DMS114 treated with DMSO at 0.1 percent for 48 hours (cell line): ENCODE results near the gene DSC2.
"Not testable (repeated sequence)": the region's sequence is repeated elsewhere in the genome, so short reads cannot be mapped to it uniquely, and the experiment has no call there.

Source experiments
- DNase-seq: peaks from one replicate; lab custom pipeline; 2025; ENCODE audit not compliant: unreplicated experiment; lab: John Stamatoyannopoulos, UW

Gene DSC2

DNA sequence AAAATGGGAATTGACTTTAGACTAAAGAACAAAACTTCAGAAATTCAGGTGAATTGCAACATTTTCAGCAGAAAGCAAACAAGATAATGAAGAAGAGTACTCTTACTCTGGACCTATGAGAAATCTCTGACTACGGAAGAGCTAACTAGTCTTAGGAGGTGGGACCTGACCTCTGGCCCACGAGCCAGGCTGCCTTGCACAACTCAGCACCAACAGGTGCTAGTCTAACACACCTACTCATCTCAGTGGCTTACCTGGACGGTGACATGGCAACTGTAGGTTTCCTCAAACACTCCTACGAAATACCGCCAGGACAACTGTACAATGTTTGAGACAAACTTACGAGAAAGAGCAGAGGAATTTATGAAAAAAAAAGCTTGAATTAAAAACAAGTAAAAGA, 56.6 kb downstream of the DSC2 start:
- DNase-seq: no peak

DNA sequence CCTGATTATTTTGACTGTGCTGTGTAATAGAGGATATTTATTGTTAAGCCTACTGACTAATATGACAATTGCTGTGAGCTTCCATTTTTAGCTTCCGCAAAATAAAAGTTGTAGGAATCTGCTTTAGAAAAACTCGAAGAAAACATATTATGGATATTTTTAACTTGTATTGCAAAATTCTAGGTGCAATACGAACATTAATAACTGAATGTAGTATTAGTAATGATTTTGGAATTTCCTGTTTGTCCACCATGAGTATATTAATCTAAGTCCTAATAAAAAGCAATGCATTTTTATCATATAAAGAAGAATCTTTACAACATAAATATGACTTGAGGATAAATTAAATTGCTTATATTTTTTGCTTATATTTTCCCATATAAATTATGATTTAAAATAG, 57.3 kb downstream of the DSC2 start:
- no peak for DNase-seq

DNA sequence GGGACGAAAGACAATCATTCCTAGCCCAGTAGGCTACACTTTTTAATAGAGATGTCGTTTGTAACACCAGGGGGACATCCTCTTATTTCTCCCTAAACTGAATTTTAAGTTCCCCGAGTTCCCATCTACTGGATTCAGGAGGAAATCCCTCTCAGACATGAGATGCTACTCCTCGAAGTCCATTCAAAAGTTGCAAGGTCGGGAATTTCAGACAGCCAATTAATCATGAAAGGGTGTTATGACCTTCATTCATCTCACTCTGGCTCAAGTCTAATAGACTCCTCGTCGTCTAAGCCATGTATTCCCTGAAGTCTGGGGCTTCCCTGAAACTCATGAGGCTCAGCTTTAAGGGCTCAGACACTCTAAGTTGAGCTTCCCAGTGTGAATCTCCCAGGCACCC, 58.5 kb downstream of the DSC2 start:
- DNase-seq: no peak

DNA sequence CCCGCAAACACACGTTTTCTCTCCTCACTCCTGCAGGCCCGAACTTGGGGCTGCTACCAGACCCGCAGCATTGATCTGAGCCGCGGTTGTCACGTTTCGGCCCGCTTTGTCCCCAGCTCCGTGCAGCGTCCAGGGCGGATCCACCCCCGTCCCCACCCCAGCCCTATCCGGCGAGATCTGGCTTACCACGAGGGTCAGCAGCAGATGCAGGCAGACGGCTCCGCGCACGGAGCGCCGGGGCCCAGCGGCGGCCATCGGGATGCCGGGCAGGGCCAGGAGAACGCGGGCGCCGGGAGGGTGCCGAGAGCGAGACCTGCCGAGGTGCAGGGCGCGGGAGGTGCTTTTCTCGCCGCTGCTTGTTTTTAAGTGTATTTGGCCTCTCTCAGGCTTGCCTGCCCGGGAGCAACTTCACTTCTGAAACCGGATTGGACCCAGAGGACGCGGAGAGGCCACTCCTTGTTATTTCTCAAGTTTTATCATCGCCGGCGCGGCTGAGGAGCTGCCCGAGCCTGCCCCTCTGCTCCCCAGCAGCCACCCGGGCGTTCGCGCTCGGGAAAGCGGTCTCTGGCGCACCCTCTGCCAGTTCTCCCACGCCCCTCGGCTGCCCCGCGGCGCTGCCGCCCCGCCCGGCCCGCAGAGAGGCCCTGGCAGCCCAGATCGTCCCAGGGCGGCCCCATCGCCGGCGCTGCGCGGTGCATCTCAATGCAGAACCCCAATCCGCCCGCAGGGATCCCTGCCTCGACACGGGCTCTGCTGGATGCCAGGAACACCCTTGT, 59.6 kb downstream of the DSC2 start, which contains the start of gene DSC3:
Gene DSC3 (minus strand): TSS at position 337 of the 776 bp plus-strand sequence. CDS start 82 bp downstream, at position 255.
- no peak for DNase-seq

DNA sequence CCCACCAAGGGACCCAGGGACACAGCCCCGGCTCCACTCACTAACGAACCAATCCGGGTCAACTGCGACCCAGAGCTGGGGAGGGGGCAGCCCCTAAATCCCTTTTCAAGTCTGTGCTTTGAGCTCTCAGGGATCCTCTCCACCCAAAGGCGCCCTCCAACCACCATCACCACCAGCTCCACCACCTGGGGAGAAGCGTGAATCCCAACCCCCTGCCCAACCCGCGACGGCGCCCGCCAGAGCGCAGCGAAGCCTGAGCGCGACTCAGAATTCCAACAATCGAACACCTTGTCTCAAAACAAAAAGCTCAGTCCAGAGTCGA, 60.2 kb downstream of the DSC2 start:
- DNase-seq: no peak

DNA sequence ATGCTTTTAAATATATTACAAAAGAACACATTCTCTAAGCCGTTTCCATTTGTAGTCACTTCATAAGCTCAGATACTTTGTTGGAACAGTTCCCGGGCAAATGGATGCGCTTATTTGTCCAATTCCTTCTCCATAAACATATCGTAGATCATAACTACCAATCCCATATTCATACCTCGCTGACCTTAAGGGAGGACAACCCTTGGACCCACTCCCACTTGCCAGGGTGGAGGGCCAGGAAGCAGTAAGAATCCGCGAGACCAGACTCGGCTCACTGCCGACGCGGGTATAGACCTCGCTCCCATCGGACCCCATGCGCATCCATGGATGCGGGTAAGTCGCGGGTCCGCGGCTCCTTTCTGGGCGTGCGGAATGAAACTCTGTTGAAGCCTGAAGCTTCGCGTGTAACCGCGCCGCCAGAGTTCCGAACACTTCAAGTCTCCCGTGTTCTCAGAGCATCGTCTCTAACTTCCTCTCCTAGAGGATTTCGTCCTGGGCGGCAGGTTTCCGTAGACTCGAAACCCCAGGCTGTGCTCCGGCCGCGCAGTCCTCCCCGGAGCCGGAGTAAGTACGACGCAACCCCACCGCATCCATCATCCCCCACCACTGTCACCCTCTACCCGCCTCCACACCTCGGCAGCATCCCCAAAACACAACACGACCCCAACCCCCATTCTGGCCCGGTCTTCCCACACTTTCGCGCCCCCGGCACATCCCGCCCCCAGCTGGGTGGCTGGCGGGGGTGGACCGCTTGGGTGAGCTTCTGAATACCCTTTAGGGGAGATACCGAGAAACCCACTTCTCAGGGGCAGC, 60.7 kb downstream of the DSC2 start:
- peak; percentile 6 for DNase-seq

DNA sequence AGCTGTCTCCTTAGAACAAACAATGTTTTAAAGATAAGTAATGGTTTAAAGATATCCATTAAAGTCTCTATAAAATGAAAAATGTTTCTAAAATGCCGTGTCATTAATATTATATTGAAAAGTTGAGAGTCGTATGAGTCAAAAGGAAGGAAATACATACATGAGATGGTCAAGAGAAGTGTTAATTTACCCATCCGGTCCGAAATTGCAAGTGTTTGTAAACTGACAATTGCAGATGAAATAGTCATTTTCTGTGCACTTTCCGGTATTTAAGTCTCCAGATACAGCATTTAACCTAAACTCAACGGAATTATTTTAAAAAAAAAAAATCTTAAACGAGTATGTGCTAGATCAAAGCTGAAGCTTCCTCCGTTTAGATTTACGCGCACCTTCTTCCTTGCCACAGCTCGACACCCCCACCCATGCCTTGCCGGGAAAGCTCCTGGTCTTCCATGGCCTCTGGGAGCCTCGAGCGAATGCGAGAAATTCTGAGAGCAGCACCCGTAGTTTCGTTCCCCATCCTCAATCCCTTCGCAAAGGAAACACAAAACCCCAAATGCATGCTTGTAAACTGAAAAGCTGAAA, 61.4 kb downstream of the DSC2 start:
- DNase-seq: no peak

DNA sequence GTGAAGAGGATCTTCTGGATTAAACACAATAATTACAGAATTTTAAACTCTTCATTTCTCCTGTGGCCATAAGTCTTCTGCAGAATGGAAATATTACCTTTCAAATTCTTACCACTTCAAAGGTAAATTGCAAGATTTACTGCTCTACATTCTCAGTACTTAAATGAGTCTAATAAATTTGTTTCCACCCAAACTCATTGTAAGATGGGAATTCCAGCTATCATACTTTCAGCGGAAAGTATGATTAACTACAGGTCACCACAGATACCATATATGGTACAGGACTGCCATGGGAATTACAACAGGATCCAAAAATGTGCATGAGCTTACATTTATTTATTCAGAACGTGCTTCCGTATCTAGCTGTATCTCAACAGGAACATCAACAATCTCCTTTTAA, 62.8 kb downstream of the DSC2 start:
- no peak for DNase-seq

DNA sequence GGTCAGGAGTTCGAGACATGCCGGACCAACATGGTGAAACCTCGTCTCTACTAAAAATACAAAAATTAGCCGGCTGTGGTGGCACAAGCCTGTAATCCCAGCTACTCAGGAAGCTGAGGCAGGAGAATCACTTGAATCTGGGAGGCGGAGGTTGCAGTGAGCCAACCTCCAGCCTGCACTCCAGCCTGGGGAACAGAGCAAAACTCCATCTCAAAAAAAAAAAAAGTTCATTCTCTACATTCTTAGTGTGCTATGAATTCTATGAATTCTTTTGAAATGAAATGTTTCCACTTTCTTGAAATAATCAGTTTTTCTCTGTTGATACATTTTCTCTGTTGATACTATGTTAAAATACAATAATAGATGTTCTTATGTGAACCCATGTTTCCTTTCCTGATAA, 64.5 kb downstream of the DSC2 start:
- not testable (repeated sequence) for DNase-seq

DNA sequence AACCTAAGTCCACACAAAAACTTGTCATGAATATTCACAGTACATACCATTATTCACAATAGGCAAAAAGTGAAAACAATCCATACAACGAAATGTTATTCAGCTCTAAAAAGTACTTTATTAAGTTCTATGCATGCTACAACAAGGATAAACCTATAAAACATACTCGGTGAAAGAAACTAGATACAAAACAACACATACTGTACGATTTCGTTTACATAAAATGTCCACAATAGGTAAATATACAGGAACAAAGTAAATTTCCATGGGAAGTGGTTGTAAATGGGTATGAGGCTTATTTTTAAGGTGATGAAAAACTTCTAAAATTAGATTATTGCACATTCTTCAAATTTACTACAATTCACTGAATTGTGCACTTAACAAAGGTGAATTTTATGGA, 67.7 kb downstream of the DSC2 start:
- DNase-seq: no peak

DNA sequence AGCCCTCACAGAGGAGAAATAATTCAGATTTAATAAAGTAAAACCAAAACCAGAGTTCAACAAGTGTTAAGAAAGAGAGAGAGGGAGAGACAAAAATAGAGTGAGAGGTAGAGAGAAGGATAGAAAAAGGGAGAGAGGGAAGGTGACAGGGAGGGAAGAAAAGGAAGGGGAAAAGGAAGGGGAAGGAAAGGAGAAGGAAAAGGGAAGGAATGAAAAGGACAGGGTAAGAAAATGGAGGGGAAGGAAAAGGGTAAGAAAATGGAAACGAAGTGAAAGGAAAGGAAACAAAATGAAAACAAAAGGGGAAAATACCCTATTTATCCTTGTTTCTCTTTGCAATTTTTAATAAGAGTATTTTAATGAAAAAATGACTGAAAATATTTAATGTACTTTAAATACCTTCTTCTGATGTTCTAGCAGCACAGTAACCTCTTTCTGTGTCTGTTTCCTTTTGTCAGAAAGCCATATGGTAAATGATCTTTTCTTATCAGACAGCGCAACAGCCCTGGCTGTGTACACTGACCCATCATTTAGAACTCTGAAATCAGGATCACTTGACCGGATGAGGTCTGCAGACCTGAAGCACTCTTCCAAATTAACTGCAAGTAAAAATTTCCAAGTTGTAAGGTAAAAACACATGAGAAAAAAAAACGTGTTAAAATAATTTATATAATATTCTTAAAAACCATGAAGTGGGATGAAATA, 71.5 kb downstream of the DSC2 start:
- no peak for DNase-seq

DNA sequence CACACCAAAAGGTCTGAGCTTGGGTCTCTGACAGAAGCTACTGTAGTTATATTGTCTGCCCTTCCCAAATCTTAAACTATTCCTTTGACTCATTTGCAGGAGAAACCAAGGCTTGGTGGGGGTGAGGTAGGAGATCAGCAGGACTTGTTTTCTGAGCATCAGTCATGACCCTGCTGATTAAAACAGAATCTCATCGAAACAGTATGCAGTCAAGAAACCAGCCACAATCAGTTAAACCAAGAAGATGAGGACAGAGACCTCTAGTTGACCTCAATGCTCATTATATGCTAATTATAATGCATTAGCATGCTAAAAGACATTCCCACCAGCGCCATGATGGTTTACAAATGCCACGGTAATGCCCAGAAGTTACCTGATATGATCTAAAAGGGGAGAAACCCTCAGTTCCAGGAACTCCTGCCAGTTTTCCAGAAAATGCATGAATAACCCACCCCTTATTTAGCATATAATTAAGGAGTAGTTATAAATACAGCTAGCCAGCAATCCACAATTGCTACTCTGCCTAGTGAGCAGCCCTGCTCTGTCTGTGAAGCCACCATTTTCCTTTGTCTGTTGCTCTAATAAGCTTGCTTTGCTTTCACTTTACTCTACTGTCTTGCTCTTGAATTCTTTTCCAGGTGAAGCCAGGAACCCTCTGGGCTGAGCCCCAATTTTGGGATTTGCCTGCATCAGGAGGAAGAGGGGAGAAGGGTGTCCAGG, 86.3 kb downstream of the DSC2 start:
- DNase-seq: no peak

DNA sequence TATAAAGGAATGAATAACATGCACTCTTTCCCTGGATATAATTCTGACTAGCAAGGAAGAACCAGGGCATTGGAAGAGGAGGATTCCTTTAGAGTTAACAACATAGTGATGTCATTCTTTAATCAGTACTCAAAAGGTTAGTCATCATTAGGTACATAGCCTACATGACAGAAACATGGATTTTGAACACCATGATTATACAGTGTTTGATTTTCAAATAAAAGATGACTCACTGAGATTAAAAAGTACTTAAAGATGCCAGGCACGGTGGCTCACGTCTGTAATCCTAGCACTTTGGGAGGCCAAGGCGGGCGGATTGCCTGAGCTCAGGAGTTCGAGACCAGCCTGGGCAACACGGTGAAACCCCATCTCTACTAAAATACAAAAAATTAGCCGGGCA, 90.8 kb downstream of the DSC2 start:
- DNase-seq: not testable (repeated sequence)

DNA sequence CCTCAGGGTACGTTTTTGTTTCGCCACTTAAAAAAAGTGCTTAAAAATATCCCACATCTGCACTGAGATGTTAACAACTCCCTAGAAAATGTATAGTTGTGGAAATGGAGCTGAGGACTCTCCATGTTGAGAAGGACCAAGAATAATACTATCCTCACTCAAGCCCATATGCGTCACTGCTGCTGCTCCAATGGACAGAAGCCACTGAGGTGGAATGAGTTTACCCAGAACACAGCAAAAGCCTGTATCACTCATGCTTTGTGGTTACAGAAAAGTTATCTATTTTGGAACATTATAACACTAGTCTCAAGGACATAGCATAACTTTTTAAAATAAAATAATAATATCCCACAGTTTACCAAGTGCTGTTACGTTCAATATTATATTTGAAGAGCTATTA, 91.6 kb downstream of the DSC2 start:
- DNase-seq: no peak
